Measurements from ENCODE around the gene GRM8.

DNA sequence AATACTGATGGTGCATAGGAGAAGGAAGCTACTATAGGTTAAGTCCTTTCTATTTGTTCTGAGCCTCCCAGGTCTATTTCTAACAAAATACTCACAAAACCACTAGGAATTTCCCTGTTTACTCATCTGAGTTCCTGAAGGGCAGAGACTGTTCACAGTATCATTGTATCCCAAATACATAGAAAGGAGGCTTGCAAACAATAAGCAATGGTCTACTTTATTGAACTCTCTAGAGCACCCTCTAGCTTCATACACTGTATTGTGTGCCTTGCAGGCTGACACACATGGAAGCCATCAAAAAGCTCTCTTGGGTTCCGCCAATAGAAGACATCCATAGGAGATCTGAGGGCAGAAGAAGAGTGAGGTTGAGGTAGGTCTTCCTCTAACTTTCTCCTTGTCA is 826.1 kb downstream of the GRM8 start:
- no peak for TF ChIP-seq POLR2A (IDR thresholded peaks at IDR 0.05)
- TF ChIP-seq, protein P1, sequence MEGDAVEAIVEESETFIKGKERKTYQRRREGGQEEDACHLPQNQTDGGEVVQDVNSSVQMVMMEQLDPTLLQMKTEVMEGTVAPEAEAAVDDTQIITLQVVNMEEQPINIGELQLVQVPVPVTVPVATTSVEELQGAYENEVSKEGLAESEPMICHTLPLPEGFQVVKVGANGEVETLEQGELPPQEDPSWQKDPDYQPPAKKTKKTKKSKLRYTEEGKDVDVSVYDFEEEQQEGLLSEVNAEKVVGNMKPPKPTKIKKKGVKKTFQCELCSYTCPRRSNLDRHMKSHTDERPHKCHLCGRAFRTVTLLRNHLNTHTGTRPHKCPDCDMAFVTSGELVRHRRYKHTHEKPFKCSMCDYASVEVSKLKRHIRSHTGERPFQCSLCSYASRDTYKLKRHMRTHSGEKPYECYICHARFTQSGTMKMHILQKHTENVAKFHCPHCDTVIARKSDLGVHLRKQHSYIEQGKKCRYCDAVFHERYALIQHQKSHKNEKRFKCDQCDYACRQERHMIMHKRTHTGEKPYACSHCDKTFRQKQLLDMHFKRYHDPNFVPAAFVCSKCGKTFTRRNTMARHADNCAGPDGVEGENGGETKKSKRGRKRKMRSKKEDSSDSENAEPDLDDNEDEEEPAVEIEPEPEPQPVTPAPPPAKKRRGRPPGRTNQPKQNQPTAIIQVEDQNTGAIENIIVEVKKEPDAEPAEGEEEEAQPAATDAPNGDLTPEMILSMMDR (IDR thresholded peaks at IDR 0.05) = no peak
